GM18867 (cell line): ENCODE measurements around the gene NBEA.

Source experiments
- ATAC-seq: cut with Tn5 transposase; IDR thresholded peaks from one replicate; pipeline ENCODE4 v1.9.1; 2021; ENCODE audit warnings: mild to moderate bottlenecking, moderate library complexity; ENCODE audit not compliant: unreplicated experiment

The NBEA gene

DNA sequence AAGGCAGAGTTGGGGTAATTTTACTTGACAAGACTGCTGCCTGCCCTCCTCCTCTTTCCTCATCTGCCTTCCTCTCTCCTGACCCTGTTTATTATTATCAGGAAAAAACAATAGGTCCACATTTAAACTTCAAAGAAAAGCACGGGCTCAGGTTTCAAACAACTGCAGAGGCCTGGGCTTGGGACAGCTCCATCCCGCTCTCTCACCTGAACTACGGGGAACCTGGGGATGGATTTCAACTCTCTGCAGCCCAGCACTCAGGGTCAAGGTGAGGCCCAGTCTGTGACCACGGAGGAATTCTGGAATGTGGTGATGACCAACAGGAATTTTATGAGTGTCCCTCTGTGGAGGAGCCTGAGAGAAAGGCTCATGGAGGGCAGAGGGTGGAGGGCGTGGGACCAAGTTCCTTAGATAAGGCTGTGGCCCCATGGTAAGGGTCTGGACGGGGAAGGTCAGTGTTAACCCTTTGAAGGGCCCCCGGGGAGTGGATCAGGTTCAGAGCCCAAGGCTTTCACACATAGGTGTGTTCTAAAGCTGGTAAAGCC lies 755.2 kb downstream of the NBEA start:
- no peak for ATAC-seq

DNA sequence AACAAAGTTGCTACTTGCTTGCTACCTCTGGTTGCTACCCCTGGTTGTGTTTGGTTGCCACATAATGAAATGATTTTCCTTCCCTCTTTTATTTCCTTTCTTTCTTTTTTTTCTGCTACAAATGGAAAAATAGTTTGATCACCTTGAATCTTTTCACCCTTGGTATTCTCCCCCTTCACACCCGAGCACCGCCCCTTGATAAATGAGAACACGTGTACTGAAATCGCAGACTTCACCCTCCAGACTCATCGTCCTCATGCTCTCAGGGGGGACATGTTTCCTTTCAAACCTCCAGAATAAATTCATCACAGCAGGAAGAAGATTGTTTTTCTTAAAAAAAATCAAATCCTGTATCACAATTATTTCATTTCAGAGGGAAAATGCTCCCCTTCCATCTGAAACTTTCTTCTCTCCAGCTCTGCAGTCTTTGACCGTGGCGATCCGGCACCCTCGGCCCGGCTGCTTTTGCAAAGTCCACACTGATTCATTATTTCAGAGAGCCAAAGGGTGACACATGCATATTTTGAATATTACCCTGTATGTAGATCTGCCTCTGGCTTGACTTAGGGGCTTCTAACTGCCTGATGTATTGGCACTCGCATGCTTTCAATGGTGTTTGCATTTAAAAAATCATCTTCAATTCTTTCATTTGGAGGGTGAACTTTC lies 757.0 kb downstream of the NBEA start:
- no peak for ATAC-seq

DNA sequence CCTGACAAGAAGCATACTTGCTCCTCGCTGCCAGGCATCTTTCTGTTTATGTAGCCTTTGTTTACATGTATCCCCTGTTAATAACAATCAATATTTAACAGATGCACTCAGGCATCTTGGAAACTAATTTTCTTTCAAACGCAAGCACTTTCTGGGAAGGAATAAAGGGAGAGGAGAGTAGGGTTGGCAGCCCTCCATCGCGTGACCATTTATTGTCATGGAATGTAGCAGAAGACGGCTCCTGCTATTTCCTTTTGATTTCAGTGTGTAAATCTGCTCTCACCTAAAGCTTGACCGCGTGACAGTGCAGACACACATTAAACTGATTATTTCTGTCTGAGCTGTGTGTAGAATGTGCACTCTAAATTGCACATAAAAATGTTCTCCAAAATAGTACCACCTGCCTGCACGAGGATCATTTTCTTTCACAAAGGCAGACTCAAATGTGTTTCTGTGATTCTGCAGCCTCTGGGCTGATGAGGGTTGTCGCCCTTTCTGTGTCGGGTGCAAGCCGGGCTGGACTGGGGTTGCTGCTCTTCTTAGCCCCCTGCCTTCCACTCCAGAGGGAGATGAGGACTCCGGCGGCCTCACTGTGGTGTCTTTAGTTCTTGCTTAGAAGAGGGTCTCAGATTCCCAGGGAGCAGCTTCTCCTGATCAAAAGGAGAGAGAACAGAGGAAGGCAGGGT lies 757.9 kb downstream of the NBEA start:
- ATAC-seq, result no peak

DNA sequence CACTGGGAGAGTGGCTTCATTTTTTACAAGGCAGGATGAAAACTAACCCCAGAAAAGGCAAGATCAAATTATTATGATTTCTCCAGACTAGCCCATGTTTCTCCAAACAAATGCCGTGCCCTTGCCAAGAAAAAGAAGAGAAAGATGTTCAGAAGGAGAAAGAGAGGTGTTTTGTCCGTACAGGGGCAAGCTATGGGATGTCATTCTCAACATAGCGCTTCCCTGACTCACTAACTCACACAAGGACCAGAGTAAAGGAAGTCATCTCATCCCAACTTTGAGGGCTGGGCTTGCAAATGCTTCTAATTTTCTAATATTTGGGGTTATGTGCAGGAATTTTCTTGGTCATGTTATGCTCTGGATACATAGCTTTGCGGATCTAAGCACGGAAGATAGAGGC lies 758.6 kb downstream of the NBEA start:
- ATAC-seq, result no peak

DNA sequence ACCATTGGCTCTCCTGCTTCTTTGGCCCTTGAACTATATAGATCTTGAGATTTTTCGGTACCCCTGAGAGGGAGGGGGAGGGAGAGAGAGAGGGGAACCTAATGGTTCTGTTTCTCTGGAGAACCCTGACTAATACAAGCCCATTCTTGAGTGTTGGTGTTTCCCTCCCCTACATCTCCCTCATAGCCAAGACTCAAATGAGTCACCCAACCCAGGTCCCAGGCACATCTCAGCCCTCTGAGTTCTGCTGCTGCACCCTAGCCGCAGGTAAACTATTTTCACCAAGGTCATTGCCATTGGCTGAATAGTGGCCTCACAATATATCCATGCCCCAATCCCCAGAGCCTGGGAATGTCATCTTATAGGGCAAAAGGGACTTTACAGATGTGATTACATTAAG lies 760.2 kb downstream of the NBEA start:
- no peak for ATAC-seq

DNA sequence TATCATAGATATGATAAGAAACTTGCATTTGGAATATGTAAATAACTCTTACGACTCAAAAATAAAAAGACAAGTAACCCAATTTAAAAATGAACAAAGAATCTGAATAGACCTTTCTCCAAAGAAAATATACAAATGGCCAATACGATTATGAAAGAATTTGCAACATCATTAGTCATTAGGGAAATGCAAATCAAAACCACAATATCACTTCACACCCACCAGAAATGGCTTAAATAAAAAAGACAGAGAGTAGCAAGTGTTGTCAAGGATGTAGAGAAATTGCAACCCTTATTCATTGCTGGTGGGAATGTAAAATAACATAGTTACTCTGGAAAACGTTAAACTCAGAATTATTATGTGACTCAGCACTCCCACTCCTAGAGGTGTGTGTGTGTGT lies 761.0 kb downstream of the NBEA start:
- ATAC-seq, result no peak

DNA sequence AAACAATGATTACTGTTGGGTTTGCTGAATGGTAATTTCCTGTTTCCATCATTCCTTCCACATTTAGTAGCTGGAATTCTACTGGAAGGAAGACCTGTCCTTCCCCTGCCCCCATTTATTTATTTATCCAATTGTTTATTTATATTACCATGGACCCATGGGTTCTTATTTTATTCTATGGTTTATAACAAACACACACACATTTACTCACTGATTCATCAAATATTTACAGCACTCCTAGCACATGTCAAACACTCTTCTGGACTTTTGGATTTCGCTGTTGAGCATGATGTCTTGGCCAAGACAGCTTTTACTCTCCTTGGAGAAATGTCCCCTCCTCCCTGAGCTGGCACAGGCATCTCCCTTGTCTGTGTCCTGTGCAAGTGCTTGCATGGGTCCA lies 762.3 kb downstream of the NBEA start:
- no peak for ATAC-seq

DNA sequence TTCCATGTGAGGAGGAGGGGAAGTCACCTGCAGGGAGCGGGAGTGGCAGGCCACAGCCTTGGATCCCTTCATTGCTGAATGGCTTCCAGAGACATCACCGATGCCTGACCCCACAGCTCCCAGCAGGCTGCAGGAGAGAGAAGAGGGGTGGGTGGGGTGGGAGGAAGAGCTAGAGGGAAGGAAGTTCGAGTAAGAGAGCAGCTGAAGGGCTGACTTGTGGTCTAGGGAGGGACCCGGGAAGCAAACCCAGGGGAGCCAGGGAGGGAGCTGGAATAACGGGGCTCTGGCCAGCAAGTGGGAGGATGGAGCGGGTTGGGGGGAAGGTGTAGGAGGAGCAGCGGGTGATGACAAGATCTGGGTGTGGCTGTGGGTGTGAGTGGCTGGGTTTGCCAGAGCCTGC lies 764.2 kb downstream of the NBEA start:
- no peak for ATAC-seq

DNA sequence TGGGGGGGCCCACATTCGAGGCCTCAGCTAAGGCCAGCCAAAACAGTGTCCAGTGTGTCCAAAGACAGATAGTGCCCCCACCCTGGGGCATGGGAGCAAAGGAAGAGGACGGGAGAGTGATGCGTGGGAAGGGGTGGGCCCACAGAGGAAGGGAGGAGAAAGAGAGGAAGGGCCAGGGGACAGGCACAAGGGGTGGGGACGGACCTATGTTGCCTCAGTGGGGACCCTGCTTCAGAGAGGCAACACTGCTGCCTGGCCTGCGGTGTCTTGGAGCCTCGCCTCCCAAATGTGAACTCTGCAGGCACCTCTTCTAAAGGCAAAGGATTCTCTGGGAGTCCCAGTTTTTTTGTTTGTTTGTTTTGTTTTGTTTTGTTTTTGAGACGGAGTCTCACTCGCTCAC lies 764.7 kb downstream of the NBEA start:
- no peak for ATAC-seq

DNA sequence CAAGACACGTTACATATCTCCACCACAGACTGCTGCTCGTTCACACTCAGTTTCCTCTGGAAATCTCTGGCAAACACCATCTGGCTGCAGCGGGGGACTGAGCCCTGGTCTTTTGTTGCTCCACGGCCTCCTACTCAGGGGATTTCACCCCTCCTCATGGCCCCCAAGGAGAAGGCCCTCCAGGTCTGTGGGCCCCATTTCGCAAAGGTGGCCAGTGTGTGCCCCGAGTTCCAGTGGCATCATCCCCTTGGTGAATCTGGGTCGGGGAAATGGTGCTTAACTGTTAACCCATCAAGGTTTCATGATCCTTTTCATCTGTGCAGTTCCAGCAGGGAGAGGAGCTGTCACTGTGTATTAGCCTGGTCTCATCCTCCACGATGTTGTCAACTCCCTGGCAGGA lies 769.8 kb downstream of the NBEA start:
- ATAC-seq, result no peak

DNA sequence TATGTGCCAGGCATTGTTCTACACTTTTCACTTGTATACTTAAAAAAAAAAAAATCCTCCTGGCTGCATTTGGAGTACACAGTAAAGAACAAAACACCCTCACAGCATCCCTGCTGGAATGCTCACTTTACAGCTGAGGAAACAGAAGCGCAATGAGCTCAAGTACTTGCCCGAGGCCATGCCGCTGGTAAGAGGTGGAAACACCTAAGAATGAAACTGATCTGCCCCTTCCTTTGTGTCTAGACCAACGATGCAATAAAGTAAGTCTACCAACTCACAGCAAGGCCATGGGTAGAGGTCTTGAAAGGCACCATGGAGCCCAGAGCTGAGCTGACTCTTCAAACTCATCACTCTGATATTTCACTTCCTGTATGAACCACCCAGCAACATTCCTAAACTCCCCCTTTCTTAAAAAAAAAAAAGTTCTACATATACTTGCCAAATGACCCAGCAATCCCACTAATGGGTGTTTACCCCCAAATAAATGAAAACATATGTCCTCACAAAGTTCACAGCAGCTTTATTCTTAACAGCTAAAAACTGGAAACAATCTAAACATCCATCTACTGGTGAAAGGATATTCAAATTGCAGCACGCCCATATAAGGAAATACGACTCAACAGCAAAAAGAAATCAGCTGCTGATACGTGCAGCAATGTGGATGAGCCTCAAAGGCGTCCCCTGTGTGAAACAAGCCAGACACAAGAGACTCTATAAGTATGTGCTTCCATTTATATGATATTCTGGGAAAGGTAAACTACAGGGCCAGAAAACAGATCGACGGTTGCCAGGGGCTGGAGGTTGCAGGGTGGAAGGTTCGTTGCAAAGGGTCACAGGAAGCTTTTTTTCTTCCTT lies 771.1 kb downstream of the NBEA start:
- no peak for ATAC-seq

DNA sequence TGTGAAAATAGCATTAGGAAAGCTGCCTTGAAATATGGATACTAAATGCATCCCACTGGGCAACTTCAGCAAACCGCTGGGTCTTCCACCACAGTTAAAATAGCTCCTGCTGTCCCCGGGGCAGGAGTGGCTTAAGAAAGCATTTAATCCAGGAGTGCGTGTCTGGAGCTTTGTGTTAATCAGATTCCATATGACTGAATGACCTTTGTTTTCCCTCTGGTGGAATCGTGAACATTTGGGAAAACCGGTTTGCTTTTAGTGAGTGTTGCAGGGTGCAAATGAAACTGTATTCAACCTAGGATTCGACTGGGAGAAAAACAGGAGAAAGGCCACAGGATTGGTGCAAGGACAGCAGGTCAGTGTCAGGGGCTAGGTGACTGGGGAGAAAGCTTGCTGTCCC lies 772.1 kb downstream of the NBEA start:
- ATAC-seq, result no peak

DNA sequence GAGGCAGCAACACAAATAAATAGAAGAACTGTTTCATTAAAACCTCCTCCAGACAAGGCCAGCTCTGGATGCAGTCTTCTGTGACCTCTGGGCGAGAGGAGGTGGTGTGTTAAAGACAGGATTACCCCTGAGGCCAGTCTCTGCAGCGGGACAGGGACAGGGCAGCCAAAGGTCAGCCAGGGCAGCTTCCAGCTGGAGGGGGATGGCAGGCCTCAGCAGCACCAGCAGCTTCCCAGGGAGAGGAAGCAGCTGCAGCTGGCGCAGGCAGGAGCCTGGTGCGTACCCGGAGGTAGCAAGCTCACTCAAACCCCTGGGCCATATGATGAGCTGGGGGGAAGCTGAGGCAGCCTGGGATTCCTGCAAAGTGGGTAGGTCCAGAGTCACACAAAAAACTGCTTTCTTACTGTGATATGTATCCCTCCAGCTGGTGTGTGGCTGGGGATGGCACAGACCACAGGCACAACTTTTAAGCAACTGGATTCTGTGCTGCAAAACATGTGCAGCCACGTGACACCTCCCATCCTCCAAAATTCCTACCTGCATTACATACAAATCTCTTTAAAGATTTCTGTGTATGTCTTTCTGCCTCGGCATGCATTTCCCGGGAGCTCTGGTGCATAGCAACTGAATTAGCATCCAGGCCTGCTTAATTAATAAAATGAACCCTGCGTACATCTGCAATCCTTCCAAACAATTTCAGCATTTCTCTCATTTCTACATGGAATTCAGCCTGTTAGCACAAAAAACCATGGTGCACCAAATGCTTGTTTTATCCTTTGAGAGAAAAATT lies 772.7 kb downstream of the NBEA start:
- no peak for ATAC-seq

DNA sequence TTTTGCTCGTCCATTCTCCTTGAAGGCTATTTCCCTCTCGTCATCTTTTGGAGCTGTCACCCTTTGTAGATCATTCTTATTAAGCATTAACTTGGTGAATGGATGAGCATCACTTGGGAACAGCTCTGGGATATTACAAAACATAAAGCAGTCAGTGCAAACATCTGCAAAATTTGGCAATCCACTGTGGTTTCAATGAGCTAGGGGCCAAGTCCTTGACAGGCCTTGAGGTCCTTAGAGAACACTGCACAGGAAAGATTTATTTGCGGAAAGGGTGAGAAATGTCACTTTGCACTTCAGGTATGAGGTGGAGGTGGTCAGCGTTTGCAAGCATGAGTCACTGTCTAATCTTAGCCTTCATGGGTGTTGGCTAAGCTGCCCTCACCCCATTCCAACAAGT lies 774.1 kb downstream of the NBEA start:
- peak; percentile 41 for ATAC-seq

DNA sequence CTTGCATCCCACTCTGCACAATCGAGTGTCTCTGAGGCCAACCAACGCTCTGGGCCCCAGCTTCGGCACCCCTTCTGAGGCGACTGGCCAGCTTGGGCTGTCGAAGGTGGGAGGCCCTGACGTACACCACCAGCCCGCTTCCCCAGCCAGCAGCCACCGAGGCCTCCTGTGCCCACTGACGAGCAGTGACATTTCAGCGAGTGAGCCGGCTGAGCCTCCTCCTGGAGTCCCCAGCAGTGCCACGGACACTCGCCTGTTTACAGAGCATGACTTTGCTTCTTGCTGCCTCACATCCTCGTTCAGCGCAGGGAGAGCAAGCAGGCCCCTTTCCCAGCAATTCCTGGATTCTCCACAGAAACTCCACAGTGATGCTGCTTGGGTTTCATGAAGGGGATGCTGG lies 774.7 kb downstream of the NBEA start:
- peak; percentile 16 for ATAC-seq

DNA sequence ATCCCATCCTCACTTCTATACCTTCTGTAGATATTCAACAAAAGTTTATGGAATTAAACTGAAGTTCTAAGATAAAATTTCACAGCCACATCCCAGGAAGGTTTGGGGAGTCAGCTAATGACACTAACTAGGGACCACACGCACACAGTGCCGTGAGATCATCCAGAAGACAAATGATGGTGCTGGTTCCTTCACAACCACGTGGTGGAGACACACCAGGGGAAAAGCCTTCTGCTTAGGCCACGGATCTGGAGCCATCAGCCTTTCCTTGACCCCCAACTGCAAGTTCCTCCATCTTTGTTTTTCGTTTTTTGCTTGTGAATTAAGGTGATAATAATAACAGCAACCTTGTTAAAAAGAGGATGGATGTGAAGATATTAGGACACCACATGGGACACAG lies 776.0 kb downstream of the NBEA start:
- ATAC-seq, result no peak

DNA sequence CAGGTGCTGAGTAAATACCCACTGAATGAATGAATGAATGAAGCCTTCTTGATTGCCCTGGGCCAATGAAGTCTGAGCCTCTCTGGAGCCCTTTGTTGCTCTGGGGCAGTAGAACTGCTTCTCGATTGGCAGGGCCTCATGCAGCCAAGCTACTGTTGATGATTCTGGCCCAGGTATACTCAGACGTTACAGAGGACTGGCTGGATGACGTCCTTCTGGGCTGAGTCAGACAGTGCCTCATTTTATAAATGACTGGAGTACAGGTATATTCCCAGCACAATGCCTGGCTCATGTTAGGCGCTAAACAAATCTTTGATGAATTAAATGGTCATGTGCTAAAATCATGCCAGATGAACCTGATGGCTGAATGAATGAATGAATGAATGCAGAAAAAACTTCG lies 778.2 kb downstream of the NBEA start:
- no peak for ATAC-seq

DNA sequence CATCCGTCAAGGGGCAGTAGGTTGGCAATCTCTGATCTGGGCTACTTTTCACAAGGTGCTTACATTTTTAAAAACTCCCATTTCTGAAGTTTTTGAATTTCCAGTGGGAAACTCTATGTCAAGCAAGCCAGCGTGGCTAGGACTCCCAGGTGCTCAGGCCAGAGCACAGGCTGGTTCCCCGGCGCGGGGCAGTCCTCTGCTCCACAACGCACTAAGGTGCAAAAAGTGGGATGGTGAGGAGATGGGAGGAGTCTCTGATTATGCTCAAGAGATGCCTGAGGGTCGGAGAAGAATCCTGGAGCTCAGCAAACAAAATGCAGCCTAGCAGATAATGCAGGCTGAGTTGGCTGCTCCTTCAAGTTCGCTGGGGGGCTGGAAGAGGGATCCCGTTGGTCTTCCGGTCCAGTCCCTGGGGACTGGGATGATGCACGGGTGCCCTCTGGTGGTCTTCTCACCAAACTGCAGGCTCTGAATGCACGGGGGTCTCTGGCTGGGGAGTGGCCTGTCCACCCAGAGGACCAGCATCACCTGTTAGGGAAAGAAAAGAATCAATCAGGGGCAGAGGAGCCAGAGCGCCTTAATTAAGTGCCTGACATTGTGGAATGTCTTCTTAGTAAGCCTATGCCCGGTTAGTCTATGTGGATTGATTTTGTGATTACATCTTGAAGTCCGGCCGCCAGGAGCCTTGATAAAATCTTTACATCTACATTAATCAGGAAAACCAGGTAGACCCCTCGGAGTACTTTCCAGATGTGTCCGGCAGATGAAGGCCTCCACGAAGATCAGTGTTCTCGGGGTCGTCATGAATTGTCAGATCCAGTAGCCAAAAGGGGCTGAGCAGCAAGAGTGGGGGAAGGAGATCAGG lies 778.9 kb downstream of the NBEA start:
- peak; percentile 53 for ATAC-seq
